Keratinocyte (primary cell): ENCODE measurements around the gene TRIP13. TPM values are rescaled to one million over a fixed set of nuclear protein-coding genes. Genes with fewer than 3 reads are reported as not detected.

Experiments
- DNase-seq: peaks from one replicate; pipeline ENCODE4 v3.0.0-alpha.2; 2011; ENCODE audit warnings: low read depth, missing footprints, low spot score
- FAIRE-seq: peaks from 2 replicates; lab custom pipeline; 2011; peaks lifted over from hg19 to GRCh38; lab: Jason Lieb, UNC
- H2AFZ ChIP-seq: 2 replicates; pipeline ENCODE4 v1.6.0; 2012; ENCODE audit warnings: low read length, control low read depth, inconsistent platforms; ENCODE audit not compliant: control insufficient read depth
- H3K27ac ChIP-seq: 2 replicates; pipeline ENCODE4 v1.5.1; 2011; ENCODE audit warnings: low read length; ENCODE audit not compliant: control insufficient read depth, insufficient read depth
- H3K27me3 ChIP-seq: 3 replicates; pipeline ENCODE4 v1.6.0; 2011; ENCODE audit warnings: low read length; ENCODE audit not compliant: control insufficient read depth, insufficient read depth; ENCODE audit errors: extremely low read depth
- H3K36me3 ChIP-seq, 2 experiments: 2 replicates in 1 of 2; 3 replicates in 1 of 2; pipeline ENCODE4 v1.5.1; 2011; ENCODE audit warnings: low read length in 2 of 2, mild to moderate bottlenecking in 1 of 2; ENCODE audit not compliant: control insufficient read depth in 2 of 2, insufficient read depth in 2 of 2; ENCODE audit errors: extremely low read depth in 1 of 2
- H3K4me1 ChIP-seq: 3 replicates; pipeline ENCODE4 v1.5.1; 2011; ENCODE audit warnings: low read length; ENCODE audit not compliant: control insufficient read depth, insufficient read depth; ENCODE audit errors: extremely low read depth
- H3K4me2 ChIP-seq: 3 replicates; pipeline ENCODE4 v1.6.0; 2011; ENCODE audit warnings: low read depth, low read length; ENCODE audit not compliant: control insufficient read depth, insufficient read depth; ENCODE audit errors: extremely low read depth
- H3K4me3 ChIP-seq, 3 experiments: fragments of 200-600 bp in 1 of 3; sonication (generic) in 1 of 3; 2 replicates in 2 of 3; 3 replicates in 1 of 3; pipeline ENCODE4 v1.5.1; 2011 to 2016; ENCODE audit warnings: low read length in 3 of 3, mild to moderate bottlenecking in 3 of 3, control low read depth in 2 of 3, inconsistent platforms in 1 of 3, low read depth in 1 of 3, mixed read lengths in 1 of 3, mixed run types in 1 of 3, moderate library complexity in 1 of 3; ENCODE audit not compliant: control insufficient read depth in 2 of 3, insufficient read depth in 2 of 3; ENCODE audit errors: extremely low read depth in 1 of 3
- H3K79me2 ChIP-seq: 2 replicates; pipeline ENCODE4 v1.6.0; 2012; ENCODE audit warnings: low read length; ENCODE audit not compliant: control insufficient read depth, insufficient read depth
- H3K9ac ChIP-seq: 3 replicates; pipeline ENCODE4 v1.6.0; 2011; ENCODE audit warnings: low read length; ENCODE audit not compliant: control insufficient read depth, insufficient read depth; ENCODE audit errors: extremely low read depth
- H3K9me1 ChIP-seq: 3 replicates; pipeline ENCODE4 v1.6.0; 2011; ENCODE audit warnings: low read length; ENCODE audit not compliant: control insufficient read depth, insufficient read depth; ENCODE audit errors: extremely low read depth
- H3K9me3 ChIP-seq: 2 replicates; pipeline ENCODE4 v1.5.1; 2012; ENCODE audit warnings: low read depth, low read length; ENCODE audit not compliant: control insufficient read depth
- H4K20me1 ChIP-seq: 3 replicates; pipeline ENCODE4 v1.6.0; 2011; ENCODE audit warnings: low read length; ENCODE audit not compliant: control insufficient read depth, insufficient read depth; ENCODE audit errors: extremely low read depth
- EZH2 ChIP-seq: IDR thresholded peaks from one replicate; pipeline ENCODE4 v1.6.1; 2012; ENCODE audit warnings: inconsistent platforms, mild to moderate bottlenecking, low read length, moderate library complexity
- dilution Hi-C: fragments of 300-500 bp; cut with MboI; formaldehyde crosslinking; loops from one replicate; pipeline ENCODE4 v1.7.0; 2020; ENCODE audit warnings: low sequenced_read_pairs; ENCODE audit not compliant: extremely low pct_ligation_motif_present
- polyA plus RNA-seq, 5 experiments: library from polyadenylated mRNA; depleted of rRNA in 3 of 5; stranded (reverse) in 3 of 5; stranded (forward) in 1 of 5; unstranded in 1 of 5; fragments of >200 nt; gene quantifications; 1 replicate in 1 of 5; 2 replicates in 3 of 5; 3 replicates in 1 of 5; pipeline versions ENCODE4 v1.2.1 to v1.2.3, GENCODE V29; 2011 to 2012; ENCODE audit warnings: missing spikeins in 2 of 5, low read depth in 1 of 5, low replicate concordance in 1 of 5
- TF ChIP-seq, protein P1 (sequence below), 3 experiments: IDR thresholded peaks in 1 of 3; conservative IDR thresholded peaks in 1 of 3; optimal IDR thresholded peaks in 1 of 3; 2 replicates in 2 of 3; 3 replicates in 1 of 3; pipeline versions ENCODE3 to v1.5.1; 2011; ENCODE audit warnings: low read length in 3 of 3, mild to moderate bottlenecking in 3 of 3, moderate library complexity in 2 of 3, control low read depth in 1 of 3, inconsistent platforms in 1 of 3; ENCODE audit not compliant: insufficient read depth in 2 of 3; ENCODE audit errors: extremely low read depth in 1 of 3

The TRIP13 gene
- polyA plus RNA-seq, 1 donor (not counting 4 experiments of a cell fraction or from before 2014, with no cell fraction given) = 37.8 TPM

DNA sequence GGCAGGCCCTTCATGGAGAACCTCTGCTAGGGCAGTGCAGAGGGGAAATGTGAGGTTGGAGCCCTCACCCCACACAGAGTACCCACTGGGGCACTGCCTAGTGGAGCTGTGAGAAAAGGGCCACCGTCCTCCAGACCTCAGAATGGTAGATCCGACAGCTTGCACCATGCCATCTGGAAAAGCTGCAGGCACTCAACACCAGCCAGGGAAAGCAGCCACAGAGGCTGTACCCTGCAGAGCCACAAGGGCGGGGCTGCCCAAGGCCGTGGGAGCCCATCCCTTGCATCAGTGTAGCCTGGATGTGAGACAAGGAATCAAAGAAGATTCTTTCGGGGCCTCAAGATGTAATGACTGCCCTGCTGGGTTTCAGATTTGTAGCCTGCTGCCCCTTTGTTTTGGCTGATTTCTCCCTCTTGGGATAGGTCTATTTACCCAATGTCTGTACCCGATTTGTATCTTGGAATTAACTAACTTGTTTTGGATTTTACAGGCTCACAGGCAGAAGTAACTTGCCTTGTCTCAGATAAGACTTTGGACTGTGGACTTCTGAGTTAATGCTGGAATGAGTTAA lies 25.3 kb upstream of the TRIP13 start:
- H3K36me3 ChIP-seq = peaks cover 37 to 51% of the 10 kb centered on the region in 2 experiments
- H3K9me1 ChIP-seq = no peaks in the 10 kb centered on the region
- no peaks in the 10 kb centered on the region for H3K79me2 ChIP-seq
- TF ChIP-seq, protein P1, sequence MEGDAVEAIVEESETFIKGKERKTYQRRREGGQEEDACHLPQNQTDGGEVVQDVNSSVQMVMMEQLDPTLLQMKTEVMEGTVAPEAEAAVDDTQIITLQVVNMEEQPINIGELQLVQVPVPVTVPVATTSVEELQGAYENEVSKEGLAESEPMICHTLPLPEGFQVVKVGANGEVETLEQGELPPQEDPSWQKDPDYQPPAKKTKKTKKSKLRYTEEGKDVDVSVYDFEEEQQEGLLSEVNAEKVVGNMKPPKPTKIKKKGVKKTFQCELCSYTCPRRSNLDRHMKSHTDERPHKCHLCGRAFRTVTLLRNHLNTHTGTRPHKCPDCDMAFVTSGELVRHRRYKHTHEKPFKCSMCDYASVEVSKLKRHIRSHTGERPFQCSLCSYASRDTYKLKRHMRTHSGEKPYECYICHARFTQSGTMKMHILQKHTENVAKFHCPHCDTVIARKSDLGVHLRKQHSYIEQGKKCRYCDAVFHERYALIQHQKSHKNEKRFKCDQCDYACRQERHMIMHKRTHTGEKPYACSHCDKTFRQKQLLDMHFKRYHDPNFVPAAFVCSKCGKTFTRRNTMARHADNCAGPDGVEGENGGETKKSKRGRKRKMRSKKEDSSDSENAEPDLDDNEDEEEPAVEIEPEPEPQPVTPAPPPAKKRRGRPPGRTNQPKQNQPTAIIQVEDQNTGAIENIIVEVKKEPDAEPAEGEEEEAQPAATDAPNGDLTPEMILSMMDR (optimal IDR thresholded peaks at IDR 0.05 in 1 of 3, IDR thresholded peaks at IDR 0.05 in 1 of 3, conservative IDR thresholded peaks at IDR 0.05 in 1 of 3; ENCODE audit: extremely low read depth in 1 of 3, insufficient read depth in 2 of 3, low read length in 3 of 3) = no peak
- no peak for TF ChIP-seq EZH2
- no peak overlapping the region for H3K27ac ChIP-seq
- no peak overlapping the region for H3K4me3 ChIP-seq
- H4K20me1 ChIP-seq = peaks cover 7% of the 10 kb centered on the region
- FAIRE-seq = no peak
- no peak overlapping the region for H3K4me2 ChIP-seq
- H3K4me1 ChIP-seq = no peaks in the 10 kb centered on the region
- DNase-seq = no peak
- dilution Hi-C loops = no loop called here
- no peak overlapping the region for H2AFZ ChIP-seq
- no peaks in the 10 kb centered on the region for H3K27me3 ChIP-seq
- no peak overlapping the region for H3K9ac ChIP-seq
- no peaks in the 10 kb centered on the region for H3K9me3 ChIP-seq

DNA sequence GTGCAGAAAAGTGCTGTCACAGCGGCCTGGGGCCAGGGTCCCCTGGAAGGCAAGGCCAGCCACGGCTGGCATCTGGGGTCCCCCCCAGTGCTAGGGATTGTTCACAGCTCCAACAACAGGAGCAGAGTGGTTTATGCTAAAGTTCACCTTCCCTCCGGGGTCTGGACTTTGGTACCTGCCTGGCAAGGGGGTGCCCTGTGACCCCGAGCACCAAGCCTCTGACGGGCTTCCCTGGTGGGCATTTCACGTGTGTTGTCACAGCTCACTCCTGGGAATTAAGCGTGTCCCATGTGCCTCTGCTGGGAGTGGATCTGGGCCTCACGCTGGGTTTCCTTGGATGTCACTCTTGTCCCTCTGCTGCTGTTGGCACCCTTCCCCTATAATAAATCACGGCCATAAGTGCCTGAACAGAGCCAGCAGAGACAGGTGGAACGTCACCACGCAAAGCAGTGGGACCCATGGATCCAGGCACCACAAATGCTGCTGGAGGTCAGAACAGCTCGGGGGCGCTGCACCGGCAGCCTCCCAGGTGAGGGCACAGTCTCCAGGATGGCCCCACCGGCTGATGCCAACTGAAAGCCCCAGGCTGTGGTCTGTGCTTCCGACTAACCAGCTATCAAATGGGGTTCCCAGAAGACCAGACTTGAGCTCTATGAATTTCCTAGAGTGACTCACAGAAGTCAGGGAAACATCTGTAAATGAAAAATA lies 24.1 kb upstream of the TRIP13 start:
- no peak overlapping the region for H3K4me2 ChIP-seq
- no peak overlapping the region for H3K4me3 ChIP-seq
- no peaks in the 10 kb centered on the region for H3K9me1 ChIP-seq
- peaks cover 36 to 49% of the 10 kb centered on the region in 2 experiments for H3K36me3 ChIP-seq
- H3K9ac ChIP-seq = no peak overlapping the region
- H3K9me3 ChIP-seq = no peaks in the 10 kb centered on the region
- H3K27ac ChIP-seq = no peak overlapping the region
- H4K20me1 ChIP-seq = peaks cover 3% of the 10 kb centered on the region
- H2AFZ ChIP-seq = no peak overlapping the region
- no peak for FAIRE-seq
- DNase-seq = no peak
- no peaks in the 10 kb centered on the region for H3K4me1 ChIP-seq
- TF ChIP-seq, protein P1 (optimal IDR thresholded peaks at IDR 0.05 in 1 of 3, IDR thresholded peaks at IDR 0.05 in 1 of 3, conservative IDR thresholded peaks at IDR 0.05 in 1 of 3; ENCODE audit: extremely low read depth in 1 of 3, insufficient read depth in 2 of 3, low read length in 3 of 3) = no peak
- dilution Hi-C loops = no loop called here
- H3K27me3 ChIP-seq = no peaks in the 10 kb centered on the region
- no peaks in the 10 kb centered on the region for H3K79me2 ChIP-seq
